Esophagus squamous epithelium (tissue), 4 donors: ENCODE measurements around the gene PRPF40A.

ENCODE experiments used
- CTCF ChIP-seq, 6 experiments: fragments of 450-650 bp in 4 of 6; fragments of 200-600 bp in 2 of 6; sonication (generic) in 2 of 6; IDR thresholded peaks; one replicate each; pipeline ENCODE4 v1.5.1; 2016 to 2019; ENCODE audit warnings: antibody characterized with exemption in 6 of 6, mild to moderate bottlenecking in 4 of 6, moderate library complexity in 4 of 6
- POLR2A ChIP-seq, 4 donors: fragments of 450-650 bp; IDR thresholded peaks; one replicate each; pipeline ENCODE4 v1.6.1; 2017; ENCODE audit warnings: antibody characterized with exemption in 4 of 4, mild to moderate bottlenecking in 4 of 4, moderate library complexity in 3 of 4

GRCh38 chr2:152661076-152661475 lies 56.2 kb downstream of the PRPF40A start:
- TF ChIP-seq CTCF (IDR thresholded peaks at IDR 0.05) (no peak), POLR2A (IDR thresholded peaks at IDR 0.05) (no peak)
